GM19372 (cell line): Measurements from ENCODE around the gene POU2F1.

Experiments used
- ATAC-seq: cut with Tn5 transposase; IDR thresholded peaks from one replicate; pipeline ENCODE4 v1.9.1; 2021; ENCODE audit warnings: mild to moderate bottlenecking, low read depth, moderate library complexity; ENCODE audit not compliant: unreplicated experiment

The POU2F1 gene

DNA sequence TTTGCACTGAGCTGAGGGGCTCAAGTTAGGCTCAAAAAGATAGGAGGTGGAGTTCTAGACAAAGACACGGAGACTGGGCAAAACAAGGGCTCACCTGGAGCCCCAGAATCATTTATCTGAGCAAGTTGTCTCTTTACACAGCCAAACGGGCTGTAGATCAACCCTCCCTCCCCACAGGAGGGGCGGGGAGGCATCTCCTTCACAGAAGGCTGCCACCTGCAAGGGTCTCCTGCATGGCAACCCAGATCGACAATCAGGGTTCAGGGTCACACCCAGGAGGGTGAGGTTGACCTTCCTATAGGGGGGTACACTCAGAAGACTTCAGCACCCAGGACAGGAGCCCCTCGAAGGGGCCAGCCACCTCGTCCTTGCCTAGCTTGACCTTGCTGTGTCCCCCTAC, 213.6 kb downstream of the POU2F1 start:
- no peak for ATAC-seq

DNA sequence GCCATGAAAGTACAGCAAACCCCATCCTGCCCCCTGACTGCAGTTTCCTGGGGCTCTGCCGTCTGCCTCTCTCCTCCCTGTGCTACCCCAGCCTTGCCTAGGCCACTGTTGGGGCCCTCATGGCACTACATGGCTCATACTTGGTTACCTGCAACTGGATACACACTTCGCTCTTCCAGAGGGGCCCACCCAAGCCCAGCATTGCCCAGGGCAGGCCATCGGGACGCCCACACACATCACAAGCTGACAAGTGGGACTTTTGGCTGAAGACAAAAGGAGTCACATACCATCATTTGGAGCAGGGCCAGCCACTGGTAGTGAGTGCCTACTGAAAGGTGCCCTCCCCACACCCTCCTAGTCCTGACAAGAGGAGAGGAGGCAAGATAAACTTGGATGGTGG, 214.8 kb downstream of the POU2F1 start:
- ATAC-seq, result no peak

DNA sequence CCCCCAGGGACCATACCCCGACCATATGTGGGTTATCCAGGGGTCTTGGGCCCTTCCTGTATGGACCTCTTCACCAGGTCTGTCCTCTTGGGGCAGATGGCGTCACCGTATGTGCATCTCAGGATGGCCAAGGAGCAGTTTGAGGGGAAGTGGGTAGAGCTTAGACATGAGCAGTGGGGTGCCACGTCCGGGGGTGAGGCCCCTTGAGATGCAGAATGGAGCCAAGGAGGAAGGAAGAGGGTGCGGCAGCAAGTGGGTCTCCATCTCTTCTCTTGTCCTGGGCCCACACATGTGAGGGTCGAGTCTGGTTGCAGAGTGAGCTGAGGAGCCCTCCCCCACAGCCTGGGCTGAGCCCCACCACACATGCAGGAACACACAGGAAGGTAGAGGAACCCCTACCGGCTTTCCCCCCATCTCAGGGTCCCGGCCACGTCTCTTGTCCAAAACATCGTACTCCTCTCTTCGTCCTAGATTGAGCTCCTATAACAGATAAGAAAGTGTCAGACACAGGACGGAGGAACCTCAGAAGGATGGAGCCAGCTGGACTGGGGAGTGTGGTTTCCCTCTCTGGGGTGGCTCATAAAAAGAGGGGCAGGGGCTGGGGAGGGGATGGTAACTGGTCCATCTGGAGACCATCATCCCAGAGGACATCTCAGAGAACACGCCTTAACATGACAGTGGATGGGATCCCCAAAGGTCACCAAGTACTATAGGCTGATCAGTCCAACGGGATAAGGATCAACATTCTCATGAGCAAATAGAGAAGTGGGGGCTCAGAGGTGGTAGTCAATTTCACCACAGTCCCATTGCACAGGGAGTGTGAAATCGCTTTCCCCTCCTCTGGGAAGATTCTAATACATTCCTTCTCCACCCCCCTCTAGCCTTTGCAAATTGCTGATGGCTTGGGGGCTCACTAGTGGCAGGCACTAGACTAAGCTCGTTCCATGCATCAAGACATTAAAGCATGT, 217.8 kb downstream of the POU2F1 start:
- no peak for ATAC-seq

DNA sequence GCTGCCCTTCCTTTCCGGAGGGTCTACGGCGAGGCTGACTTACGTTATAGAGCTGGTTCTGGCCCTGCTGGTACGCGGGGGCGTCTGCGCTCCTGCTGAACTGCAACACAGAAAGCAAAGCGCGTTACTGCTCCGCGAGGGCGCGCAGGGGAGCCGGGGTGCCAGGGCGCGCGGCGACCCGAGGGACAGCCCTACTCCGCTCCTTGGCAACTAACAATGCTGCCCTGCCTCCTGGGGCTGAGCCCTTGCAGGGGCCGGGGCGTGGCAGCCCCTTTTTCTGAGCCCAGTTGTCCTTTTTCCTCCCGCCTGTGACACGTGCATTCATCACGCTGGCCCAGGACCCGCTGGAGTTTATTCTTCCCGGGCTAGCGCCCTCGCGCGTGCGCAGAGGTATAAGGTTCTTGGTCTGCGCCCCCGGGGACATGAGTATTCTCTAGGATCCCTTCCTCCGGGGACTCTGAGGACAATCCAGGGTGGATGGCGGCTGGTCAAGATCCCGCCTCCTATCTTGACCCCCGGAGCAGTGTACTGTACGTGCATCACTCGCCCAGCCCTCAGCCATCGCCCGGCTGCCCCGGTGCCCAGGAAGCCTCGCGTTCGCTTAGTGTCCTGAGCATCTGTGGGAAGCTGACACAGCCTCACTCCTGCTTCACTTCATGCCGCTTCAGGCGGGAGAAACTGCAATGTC, 218.8 kb downstream of the POU2F1 start:
- ATAC-seq, result peak; percentile 44

DNA sequence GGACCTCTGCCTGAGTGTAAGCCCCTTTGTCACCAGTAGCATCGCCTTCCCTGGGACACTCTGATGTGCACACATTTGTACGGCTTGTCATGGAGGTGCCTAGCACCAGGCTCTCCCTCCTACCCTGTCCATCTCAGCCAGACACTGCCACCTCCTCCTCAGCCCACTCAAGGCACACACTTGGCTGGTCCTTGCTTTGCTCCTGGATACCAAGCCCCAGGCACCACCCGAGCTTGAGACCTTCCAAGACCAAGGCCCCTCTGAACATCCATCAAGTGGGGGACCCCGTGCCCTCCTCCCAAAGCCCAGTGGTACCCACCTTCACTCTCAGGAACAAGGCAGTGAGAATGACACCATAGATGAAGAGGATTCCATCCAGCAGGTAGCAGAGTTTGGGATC, 219.7 kb downstream of the POU2F1 start:
- ATAC-seq, result no peak

DNA sequence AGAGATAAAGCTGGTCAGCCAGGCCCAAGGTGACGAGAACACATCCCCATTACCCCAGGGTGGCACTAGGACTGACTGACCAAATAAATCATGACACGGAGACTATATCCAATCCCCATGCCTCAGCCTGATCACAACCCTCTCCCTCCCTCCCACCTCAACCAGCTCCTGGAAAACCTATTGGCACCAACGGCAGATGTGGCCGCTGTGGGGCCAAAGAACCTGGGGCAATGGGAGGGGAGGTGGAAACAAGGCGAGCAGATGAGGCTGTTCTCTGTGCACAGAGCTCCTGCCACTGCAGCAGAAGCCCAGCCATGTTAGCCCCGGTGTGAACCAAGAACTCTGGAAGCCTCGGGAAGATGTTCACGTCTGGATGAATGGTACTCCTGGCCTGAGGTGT, 220.1 kb downstream of the POU2F1 start:
- no peak for ATAC-seq

DNA sequence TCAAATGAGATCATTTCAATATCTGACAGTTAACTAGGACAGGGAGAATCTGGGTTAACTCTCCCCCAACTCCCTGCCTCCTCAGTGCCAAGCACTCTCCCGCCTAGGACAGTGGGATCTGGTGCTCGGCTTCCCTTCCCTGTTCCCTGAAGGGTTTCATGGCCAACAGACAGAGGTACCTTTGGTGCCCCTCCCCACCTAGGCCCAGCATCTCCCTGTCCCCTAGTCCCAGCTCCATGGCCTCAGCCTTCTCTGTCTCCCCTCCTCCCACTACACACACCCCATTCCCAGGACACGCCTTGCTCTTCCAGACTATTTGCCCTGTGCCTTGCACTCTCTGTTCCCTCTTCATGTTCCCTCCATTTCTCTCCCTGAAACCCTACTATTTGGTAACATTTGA, 220.5 kb downstream of the POU2F1 start:
- no peak for ATAC-seq

DNA sequence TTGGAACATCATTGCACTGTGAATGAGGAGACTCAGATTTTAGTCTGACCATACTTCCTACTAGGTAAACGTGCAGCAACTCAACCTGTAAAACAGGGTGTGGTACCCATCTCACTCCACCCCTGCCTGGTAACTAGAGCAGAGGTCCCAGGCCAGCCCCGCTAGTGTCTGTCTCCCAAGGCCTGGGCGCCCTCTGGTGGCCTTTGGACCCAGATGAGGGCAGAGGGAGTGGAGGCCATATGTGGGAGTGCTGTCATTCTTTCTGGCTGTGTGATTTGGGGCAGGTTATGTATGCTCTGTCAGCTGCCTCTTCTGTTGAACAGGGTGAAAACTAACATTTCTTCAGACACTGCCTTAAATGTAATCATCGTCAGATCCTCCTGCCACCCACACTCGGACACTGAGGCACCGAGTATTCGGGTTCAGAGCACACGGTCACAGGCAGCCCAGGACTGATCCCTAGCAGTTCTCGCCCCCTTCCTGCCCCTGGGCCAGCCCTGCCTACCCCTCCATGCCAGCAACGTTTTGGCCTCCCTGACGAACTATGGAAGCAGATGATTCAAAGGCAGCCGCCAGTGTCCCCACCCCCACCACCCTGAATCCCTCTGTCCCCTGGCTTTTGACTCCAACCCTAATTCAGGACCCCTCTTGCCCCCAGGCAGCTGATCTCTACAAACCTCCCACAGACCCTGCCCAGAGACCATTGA, 221.6 kb downstream of the POU2F1 start:
- peak; percentile 85 for ATAC-seq

DNA sequence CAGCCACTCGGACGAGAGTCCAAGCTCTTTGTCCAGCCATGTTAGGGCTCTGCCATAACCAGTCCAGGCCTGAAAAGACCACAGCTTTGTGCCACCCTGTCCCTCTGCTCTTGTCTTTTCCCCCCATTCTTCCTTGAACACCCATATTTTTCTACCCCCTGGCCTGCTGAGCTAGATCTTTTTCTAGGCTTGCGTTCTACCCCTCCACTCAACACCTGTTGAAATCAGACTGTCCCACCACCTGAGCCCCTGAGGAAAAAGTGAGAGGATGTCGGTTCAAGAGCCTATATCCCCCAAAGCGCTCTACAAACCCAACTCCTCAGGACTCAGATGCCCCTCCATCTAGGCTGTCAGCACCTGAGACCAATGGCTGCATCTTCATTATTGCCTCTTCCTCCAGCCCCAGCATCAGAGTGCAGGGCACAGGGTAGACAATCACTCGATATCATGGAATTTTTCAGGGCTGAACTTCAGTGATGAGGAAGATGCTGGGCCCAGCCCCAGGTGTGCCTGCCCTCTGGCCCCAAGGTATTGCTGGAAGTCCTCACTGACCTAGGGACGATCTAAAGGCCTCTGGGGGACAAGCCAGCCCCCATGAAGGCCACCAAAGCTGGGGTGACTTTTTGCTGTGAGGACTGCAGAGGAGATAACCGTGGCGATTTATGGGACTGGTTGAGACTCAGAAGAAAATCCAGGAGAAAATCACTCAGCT, 222.3 kb downstream of the POU2F1 start:
- no peak for ATAC-seq

DNA sequence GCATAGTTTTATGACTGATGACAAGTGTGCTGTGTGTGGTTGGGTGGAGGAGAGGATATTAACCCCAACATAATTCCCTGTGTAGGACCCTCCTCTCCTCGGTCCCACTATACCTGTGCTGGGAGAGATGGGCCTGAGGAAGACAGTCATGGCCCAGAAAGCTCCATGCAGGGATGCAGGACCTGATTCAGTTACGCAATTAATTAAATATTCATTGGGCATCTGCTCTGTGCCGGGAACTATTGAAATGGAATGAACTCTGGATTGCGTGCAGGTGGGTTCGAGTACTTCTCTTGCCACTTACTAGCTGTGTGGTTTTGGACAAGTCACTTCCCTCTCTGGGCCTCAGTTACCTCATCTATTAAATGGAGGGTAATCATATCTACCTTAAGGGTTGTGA, 223.1 kb downstream of the POU2F1 start:
- ATAC-seq, result no peak

DNA sequence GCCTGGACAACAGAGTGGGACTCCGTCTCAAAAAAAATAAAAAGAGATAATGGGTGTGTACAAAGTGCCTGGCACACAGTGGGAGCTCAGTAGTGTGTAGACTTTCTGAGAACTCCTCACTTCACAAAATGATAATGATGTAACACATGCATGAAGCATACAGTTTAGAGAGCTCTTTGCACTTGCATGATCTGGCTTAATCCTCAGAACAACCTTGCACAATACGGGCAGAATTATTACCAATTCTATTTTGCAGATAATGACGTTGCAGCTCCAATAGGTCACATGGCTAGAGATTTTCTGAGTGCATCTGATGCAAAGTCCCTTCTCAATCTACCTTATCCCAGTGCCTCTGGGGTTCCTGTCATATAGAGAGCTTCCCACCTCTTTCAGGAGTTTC, 226.3 kb downstream of the POU2F1 start:
- no peak for ATAC-seq

DNA sequence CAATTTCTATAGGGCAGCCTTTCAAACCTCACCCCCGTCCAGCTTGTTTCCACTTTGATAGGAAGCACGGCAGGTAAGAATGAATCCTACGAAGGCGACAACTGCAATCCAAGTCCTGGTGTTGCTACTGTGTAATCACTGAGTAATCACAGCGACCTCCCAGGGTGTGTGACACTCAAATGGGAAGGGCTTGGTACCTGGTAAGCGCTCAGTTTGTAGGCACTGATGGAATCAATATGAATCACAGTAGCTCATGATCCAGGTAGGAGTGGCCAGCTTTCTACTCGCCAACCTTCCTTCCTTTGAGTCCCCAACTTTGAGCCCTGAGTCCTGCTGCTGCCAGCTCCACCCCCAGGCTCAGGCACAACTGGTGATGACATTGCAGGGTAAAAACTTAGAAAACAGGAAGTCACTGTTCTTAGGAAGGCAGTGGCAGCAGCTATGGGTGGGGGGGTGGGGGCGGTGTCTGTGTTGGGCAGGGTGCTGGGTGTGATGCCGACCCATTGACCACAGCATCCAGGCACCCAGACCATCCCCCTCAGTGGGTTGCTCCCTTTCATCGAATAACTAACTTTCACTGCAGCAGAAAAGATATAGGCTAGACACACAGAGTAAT, 226.9 kb downstream of the POU2F1 start:
- peak; percentile 85 for ATAC-seq

DNA sequence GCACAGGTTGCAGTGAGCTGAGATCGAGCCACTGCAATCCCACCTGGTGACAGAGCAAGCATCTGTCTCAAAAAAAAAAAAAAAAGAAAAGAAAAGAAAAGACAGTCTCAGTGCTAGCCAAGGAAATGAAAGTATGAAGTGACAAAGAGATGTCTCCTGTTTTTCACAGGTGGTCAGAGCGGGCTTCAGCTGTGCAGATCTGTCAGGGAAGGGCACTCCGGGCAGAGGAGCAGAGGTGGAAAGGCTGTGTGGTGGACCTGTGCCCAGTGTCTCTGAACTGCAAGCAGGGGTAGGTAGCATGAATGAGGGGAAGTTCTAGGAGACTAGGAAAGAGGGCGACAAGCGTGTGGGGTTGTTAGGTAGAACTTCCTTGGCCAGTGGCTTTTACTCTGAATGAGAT, 230.2 kb downstream of the POU2F1 start:
- ATAC-seq, result no peak

DNA sequence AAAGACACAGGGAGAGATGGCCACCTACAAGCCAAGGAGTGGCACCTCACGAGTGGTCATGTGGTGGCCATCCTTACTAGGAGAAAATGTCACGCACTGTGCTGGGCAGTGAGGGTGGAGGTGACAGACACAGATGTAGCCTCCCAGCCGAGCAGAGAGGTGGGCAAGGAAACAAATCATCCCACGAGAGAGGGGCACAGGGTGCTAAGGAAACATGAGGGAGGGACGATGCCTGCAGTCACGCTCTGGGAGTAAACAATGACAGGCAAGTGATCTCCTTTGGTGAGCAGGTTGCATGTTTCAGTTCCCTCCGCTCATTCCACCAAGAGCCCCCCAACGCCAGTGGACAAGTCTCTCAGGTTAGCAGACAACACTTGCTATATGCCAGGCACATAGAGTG, 231.8 kb downstream of the POU2F1 start:
- no peak for ATAC-seq

DNA sequence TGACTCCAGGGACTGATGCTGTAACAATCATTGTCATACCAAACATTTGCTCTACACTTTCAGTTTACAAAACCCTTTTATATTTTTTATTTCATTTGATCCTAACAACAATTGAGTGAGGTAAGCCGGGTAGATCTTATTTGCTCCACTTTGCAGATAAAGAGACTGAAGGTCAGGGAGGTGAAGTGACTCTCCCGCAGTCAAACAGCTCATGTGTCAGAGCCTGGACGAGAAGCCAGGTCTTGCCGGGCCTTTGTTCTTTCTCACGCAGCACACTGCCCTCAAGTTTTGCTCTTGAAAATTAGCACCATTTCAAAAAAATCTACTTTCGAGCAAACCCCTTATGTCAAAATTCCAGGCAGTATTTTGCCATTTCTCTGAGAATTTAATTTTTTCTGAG, 232.4 kb downstream of the POU2F1 start:
- ATAC-seq, result no peak

DNA sequence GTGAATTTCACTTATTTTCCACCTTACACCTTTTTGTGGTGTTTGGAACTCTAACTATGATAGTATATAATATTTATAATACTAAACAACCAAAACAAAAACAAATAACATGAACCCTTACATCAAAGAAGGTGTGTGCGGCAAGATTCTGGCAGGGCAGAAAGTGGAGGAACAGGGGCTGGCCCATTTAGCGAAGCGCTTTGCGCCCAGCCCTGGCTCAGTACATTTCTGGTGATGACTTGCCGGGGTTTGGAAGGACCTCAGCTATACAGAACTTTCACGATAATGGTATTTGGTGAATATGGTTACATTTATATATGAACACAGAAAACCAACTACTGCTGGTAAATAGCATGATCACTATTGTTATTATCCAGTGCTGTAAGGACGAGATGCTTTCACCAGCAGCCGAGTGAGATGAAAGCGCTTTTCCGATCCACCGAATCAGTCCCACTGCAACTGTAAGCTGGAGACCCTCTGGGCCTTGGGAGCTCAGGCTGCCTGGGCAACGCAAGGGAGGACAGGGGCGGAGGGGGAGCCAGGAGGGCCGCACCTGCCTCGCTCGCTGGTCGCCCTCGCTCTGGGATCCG, 233.7 kb downstream of the POU2F1 start:
- ATAC-seq, result no peak

DNA sequence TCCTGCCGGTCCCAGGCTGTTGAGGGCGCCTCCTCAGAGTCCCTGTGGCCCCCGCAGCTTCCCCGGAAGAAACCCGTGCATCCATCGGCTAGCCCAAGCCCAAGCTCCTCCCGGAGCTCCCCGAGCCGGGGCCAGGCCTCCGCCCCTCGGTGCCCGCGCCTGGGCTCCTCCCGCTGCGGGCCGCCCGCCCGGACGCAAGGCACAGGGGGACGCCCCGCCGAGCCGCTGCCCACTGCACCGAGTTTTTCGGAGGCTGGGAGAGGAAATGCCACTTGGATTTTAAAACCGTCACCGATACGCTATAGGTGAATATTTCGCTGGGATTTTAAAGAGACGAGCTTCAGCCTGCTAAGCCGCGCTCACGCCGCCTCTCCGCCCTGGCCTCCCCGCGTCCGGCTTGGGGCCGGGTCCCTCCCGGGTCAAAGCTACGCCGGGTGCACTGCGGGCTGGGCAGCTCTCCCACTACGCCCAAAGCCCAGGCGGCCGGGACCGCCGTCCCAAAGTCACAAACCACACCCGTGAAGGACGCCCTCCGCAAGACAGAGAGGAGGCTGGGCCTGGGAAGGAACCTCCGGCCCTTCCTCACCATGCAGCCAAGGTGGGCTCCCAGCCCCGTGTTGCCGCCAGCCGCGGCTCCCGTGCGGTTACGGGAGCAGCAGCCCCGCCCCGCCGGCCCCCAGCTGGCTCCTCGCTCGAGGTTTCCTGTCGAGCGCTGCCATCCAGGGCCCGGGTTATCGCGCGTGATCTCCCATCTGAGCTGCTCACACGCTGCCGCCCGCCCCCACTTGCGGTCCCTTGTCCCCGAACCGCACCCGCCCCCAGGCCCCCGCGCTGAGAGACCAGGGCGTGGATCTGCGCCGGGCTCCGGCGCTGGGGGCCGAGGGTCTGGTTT, 234.5 kb downstream of the POU2F1 start:
- ATAC-seq, result peak; percentile 55

DNA sequence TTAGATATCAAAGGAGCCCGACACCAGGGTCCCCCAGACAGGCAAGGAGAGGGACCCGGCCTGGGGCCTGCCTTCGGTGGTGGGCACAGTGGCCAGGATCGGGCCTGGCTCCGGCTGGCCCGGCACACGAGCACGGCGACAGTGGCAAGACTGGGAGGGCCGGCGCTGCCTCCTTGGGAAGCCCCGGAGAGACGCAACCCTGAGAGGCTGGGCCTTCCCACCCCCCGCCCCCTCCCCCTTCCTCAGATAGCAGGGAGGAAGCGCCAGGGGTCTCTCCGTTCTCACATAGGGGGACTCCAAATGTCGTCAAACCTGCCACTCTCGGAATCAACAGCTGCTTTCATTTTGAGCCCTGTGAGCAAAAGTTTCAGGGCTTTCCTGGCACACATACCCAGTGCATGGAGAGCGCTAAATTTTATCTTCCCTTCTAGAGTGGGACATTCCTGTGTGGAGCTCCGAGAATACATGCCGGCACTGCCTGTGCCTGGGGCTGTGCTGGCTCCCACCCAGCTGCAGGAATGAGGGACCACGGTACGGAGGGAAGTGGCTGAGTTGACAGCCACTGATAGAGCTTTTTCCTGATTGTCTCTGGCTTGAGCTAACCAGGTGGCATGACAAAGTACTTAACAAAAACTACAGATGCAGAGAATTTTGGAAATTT, 235.2 kb downstream of the POU2F1 start:
- ATAC-seq, result peak; percentile 38
